ENCODE data around the gene RNF223. TPM values are rescaled to one million over a fixed set of nuclear protein-coding genes. Genes with fewer than 3 reads are reported as not detected.

Gene RNF223
- total RNA-seq, 1 donor from 2014 or later, result not detected

GRCh38 chr1:1045129-1045528, 29.0 kb downstream of the RNF223 start:
- Mint-ChIP-seq H3K36me3 (ENCODE audit: low read depth, unreplicated experiment) (peaks cover 15% of the 10 kb centered on the region), H3K9me3 (ENCODE audit: unreplicated experiment) (no peaks in the 10 kb centered on the region)
- no peak for DNase-seq (ENCODE audit: low spot score)

GRCh38 chr1:1044455-1045078, 29.5 kb downstream of the RNF223 start:
- Mint-ChIP-seq H3K4me1 (ENCODE audit: unreplicated experiment) (no peaks in the 10 kb centered on the region), H3K4me3 (ENCODE audit: unreplicated experiment) (peak overlapping the region; percentile 81), H3K27me3 (ENCODE audit: unreplicated experiment) (peaks cover 9% of the 10 kb centered on the region), H3K36me3 (ENCODE audit: low read depth, unreplicated experiment) (peaks cover 15% of the 10 kb centered on the region), H3K27ac (ENCODE audit: unreplicated experiment) (no peak overlapping the region), H3K9me3 (ENCODE audit: unreplicated experiment) (no peaks in the 10 kb centered on the region)
- no peak for TF ChIP-seq CTCF (IDR thresholded peaks at IDR 0.05; ENCODE audit: unreplicated experiment)
- no peak for DNase-seq (ENCODE audit: low spot score)

More at GRCh38 chr1:1045129-1045528, 29.0 kb downstream of the RNF223 start:
- Mint-ChIP-seq H3K4me3 (ENCODE audit: unreplicated experiment) (no peak overlapping the region), H3K27ac (ENCODE audit: unreplicated experiment) (no peak overlapping the region), H3K4me1 (ENCODE audit: unreplicated experiment) (no peaks in the 10 kb centered on the region), H3K27me3 (ENCODE audit: unreplicated experiment) (peaks cover 9% of the 10 kb centered on the region)
- TF ChIP-seq CTCF (IDR thresholded peaks at IDR 0.05; ENCODE audit: unreplicated experiment), result no peak

- DNase-seq (ENCODE audit: low spot score), result no peak
- TF ChIP-seq CTCF (IDR thresholded peaks at IDR 0.05; ENCODE audit: unreplicated experiment), result no peak
- Mint-ChIP-seq H3K36me3 (ENCODE audit: low read depth, unreplicated experiment) (peaks cover 15% of the 10 kb centered on the region), H3K27me3 (ENCODE audit: unreplicated experiment) (peaks cover 9% of the 10 kb centered on the region), H3K4me1 (ENCODE audit: unreplicated experiment) (no peaks in the 10 kb centered on the region), H3K27ac (ENCODE audit: unreplicated experiment) (no peak overlapping the region), H3K9me3 (ENCODE audit: unreplicated experiment) (no peaks in the 10 kb centered on the region), H3K4me3 (ENCODE audit: unreplicated experiment) (no peak overlapping the region)
These were observed 30.2 kb downstream of the RNF223 start for GRCh38 chr1:1043921-1044320.

- no peak for DNase-seq (ENCODE audit: low spot score)
- no peaks in the 10 kb centered on the region for H3K9me3 Mint-ChIP-seq (ENCODE audit: unreplicated experiment)
- H3K4me1 Mint-ChIP-seq (ENCODE audit: unreplicated experiment), result no peaks in the 10 kb centered on the region
- peaks cover 18% of the 10 kb centered on the region for H3K36me3 Mint-ChIP-seq (ENCODE audit: low read depth, unreplicated experiment)
- H3K27me3 Mint-ChIP-seq (ENCODE audit: unreplicated experiment), result peaks cover 12% of the 10 kb centered on the region
- TF ChIP-seq CTCF (IDR thresholded peaks at IDR 0.05; ENCODE audit: unreplicated experiment), result no peak
- peak overlapping the region; percentile 42 for H3K4me3 Mint-ChIP-seq (ENCODE audit: unreplicated experiment)
- H3K27ac Mint-ChIP-seq (ENCODE audit: unreplicated experiment), result no peak overlapping the region
These were observed 30.7 kb downstream of the RNF223 start for GRCh38 chr1:1043411-1043810.

GRCh38 chr1:1042835-1043234, 31.3 kb downstream of the RNF223 start:
- Mint-ChIP-seq H3K36me3 (ENCODE audit: low read depth, unreplicated experiment) (peaks cover 18% of the 10 kb centered on the region), H3K4me1 (ENCODE audit: unreplicated experiment) (no peaks in the 10 kb centered on the region), H3K4me3 (ENCODE audit: unreplicated experiment) (peak overlapping the region; percentile 42), H3K9me3 (ENCODE audit: unreplicated experiment) (no peaks in the 10 kb centered on the region), H3K27ac (ENCODE audit: unreplicated experiment) (no peak overlapping the region), H3K27me3 (ENCODE audit: unreplicated experiment) (peaks cover 14% of the 10 kb centered on the region)
- no peak for TF ChIP-seq CTCF (IDR thresholded peaks at IDR 0.05; ENCODE audit: unreplicated experiment)
- DNase-seq (ENCODE audit: low spot score), result no peak

All from endothelial cell (in vitro differentiated cells).